Measurements from ENCODE around the gene GBF1. TPM values are rescaled to one million over a fixed set of nuclear protein-coding genes. Genes with fewer than 3 reads are reported as not detected.

Gene GBF1
- polyA plus RNA-seq, 1 of the 3 experiments (the other 2 are of a cell fraction): 12.3 TPM

GRCh38 chr10:102334101-102334500 is 88.8 kb downstream of the GBF1 start:
- no peaks in the 10 kb centered on the region for H4K20me1 ChIP-seq (ENCODE audit: insufficient read depth)
- 61% methylated on average over 4 of the region's 4 CpGs for WGBS (ENCODE audit: low lambda C conversion rate)
- peak; percentile 88 for TF ChIP-seq RCOR1 (IDR thresholded peaks at IDR 0.05; ENCODE audit: low read length)
- peak; percentile 49 for TF ChIP-seq GATA2 (CRISPR knock-in tag; IDR thresholded peaks at IDR 0.05)
- no peak for TF ChIP-seq NFIC (IDR thresholded peaks at IDR 0.05; ENCODE audit: borderline replicate concordance)
- H3K9me2 ChIP-seq: no peaks in the 10 kb centered on the region
- CTCF ChIA-PET: interaction anchor here (0.7 to 2.5 kb wide), 6 partner anchors 13 to 202 kb away, joined by 3 to 22 read pairs (median 4); no protein-coding TSS in a partner anchor
- H3K9ac ChIP-seq: no peak overlapping the region
- no peak overlapping the region for H3K4me2 ChIP-seq
- POLR2A ChIA-PET: interaction anchor here (1.0 kb wide), 1 partner anchor 15 kb away, joined by 3 read pairs; no protein-coding TSS in a partner anchor
- DNase-seq: peak; percentile 54
- no peaks in the 10 kb centered on the region for H3K9me3 ChIP-seq
- no peaks in the 10 kb centered on the region for H3K27me3 ChIP-seq (ENCODE audit: insufficient read depth)
- no peaks in the 10 kb centered on the region for H3K36me3 ChIP-seq (replicated peaks in 1 of 2; ENCODE audit: control insufficient read depth in 1 of 2, insufficient read depth in 2 of 2, low read length in 1 of 2)
- no peaks in the 10 kb centered on the region for H3F3A ChIP-seq (replicated peaks; ENCODE audit: insufficient read depth)
- no peak overlapping the region for H2AFZ ChIP-seq (ENCODE audit: low read depth)
- peaks cover 22% of the 10 kb centered on the region; the same call in 1 of the 2 replicates for H3K79me2 ChIP-seq (ENCODE audit: insufficient read depth)
- peaks cover 0 to 6% of the 10 kb centered on the region in 2 experiments; a peak in 1 of 4 replicates for H3K4me1 ChIP-seq (ENCODE audit: control insufficient read depth in 1 of 2, insufficient read depth in 2 of 2, low read depth in 1 of 2, low read length in 1 of 2)
- H3K4me3 ChIP-seq (ENCODE audit: low read depth in 2 of 2, low read length in 1 of 2): no peak overlapping the region
- H3K27ac ChIP-seq (ENCODE audit: low read depth in 2 of 2, low read length in 1 of 2): no peak overlapping the region

- H3K27ac ChIP-seq (ENCODE audit: low read depth in 2 of 2, low read length in 1 of 2): no peak overlapping the region
- H3K9me2 ChIP-seq: no peaks in the 10 kb centered on the region
- TF ChIP-seq ZBTB33 (IDR thresholded peaks at IDR 0.05; ENCODE audit: borderline replicate concordance, low read depth) (no peak), SIN3A (IDR thresholded peaks at IDR 0.05; ENCODE audit: borderline replicate concordance, low read depth, low read length) (no peak), GATA2 (CRISPR knock-in tag; IDR thresholded peaks at IDR 0.05) (no peak), TAF1 (IDR thresholded peaks at IDR 0.05; ENCODE audit: borderline replicate concordance, low read depth, low read length) (no peak), EZH2phosphoT487 (IDR thresholded peaks at IDR 0.05; ENCODE audit: borderline replicate concordance, low read depth) (no peak), IRF3 (IDR thresholded peaks at IDR 0.05; ENCODE audit: low read depth, low read length) (no peak), GABPA (IDR thresholded peaks at IDR 0.05; ENCODE audit: low read depth) (no peak), EP300 (IDR thresholded peaks at IDR 0.05; ENCODE audit: borderline replicate concordance in 1 of 2, low read depth in 1 of 2, low read length in 1 of 2) (no peak), YY1 (IDR thresholded peaks at IDR 0.05; ENCODE audit: low read depth) (no peak), SMC3 (IDR thresholded peaks at IDR 0.05; ENCODE audit: low read depth, low read length) (no peak), MXI1 (IDR thresholded peaks at IDR 0.05; ENCODE audit: low read depth, low read length) (no peak), JUND (IDR thresholded peaks at IDR 0.05) (no peak), MAX (IDR thresholded peaks at IDR 0.05; ENCODE audit: low read depth) (no peak), PBX3 (IDR thresholded peaks at IDR 0.05) (no peak), TCF12 (IDR thresholded peaks at IDR 0.05) (no peak), FOXJ3 (CRISPR knock-in tag; IDR thresholded peaks at IDR 0.05) (no peak)
- WGBS (ENCODE audit: low lambda C conversion rate): 92% methylated on average over 3 of the region's 3 CpGs
- no peak overlapping the region for H3K4me3 ChIP-seq (ENCODE audit: low read depth in 2 of 2, low read length in 1 of 2)
- no peaks in the 10 kb centered on the region for H3F3A ChIP-seq (replicated peaks; ENCODE audit: insufficient read depth)
- no peaks in the 10 kb centered on the region for H3K27me3 ChIP-seq (ENCODE audit: insufficient read depth)
- no peak overlapping the region for H3K9ac ChIP-seq
- POLR2A ChIA-PET: no interaction called here
- H2AFZ ChIP-seq (ENCODE audit: low read depth): no peak overlapping the region
- H3K9me3 ChIP-seq: no peaks in the 10 kb centered on the region
- H3K36me3 ChIP-seq (replicated peaks in 1 of 2; ENCODE audit: control insufficient read depth in 1 of 2, insufficient read depth in 2 of 2, low read length in 1 of 2): no peaks in the 10 kb centered on the region
- H4K20me1 ChIP-seq (ENCODE audit: insufficient read depth): no peaks in the 10 kb centered on the region
- H3K79me2 ChIP-seq (ENCODE audit: insufficient read depth): peaks cover 19% of the 10 kb centered on the region; the same call in 1 of the 2 replicates
- no peak overlapping the region for H3K4me2 ChIP-seq
- no peak for DNase-seq
- CTCF ChIA-PET: interaction anchor here (1.6 kb wide), 2 partner anchors 12 to 105 kb away, joined by 9 to 14 read pairs; no protein-coding TSS in a partner anchor
- H3K4me1 ChIP-seq (ENCODE audit: control insufficient read depth in 1 of 2, insufficient read depth in 2 of 2, low read depth in 1 of 2, low read length in 1 of 2): peaks cover 0 to 6% of the 10 kb centered on the region in 2 experiments; a peak in 1 of 4 replicates
Measured at GRCh38 chr10:102335184-102335583, 89.9 kb downstream of the GBF1 start.
